Measurements from ENCODE around the gene GAD1. TPM values are rescaled to one million over a fixed set of nuclear protein-coding genes. Genes with fewer than 3 reads are reported as not detected.

Gene GAD1
- total RNA-seq, 4 donors from 2014 or later = 1.2 TPM; not detected in 3

- no peak for DNase-seq (ENCODE audit: low spot score in 2 of 2)
- Histone ChIP-seq H3K36me3 (no peaks in the 10 kb centered on the region), H3K27me3 (no peaks in the 10 kb centered on the region), H3K4me3 (no peak overlapping the region), H3K27ac (no peak overlapping the region), H3K9me3 (no peaks in the 10 kb centered on the region), H3K4me1 (no peaks in the 10 kb centered on the region)
- no peak for TF ChIP-seq POLR2A (IDR thresholded peaks at IDR 0.05)
- TF ChIP-seq CTCF (IDR thresholded peaks at IDR 0.05) = no peak
- TF ChIP-seq EP300 (IDR thresholded peaks at IDR 0.05) = no peak
- 92 to 100% methylated on average over 1 of the region's 1 CpG for WGBS, 2 donors
Observed at GRCh38 chr2:170856066-170856465, 39.4 kb downstream of the GAD1 start.

GRCh38 chr2:170862286-170862902 is 45.7 kb downstream of the GAD1 start:
- no peak for TF ChIP-seq POLR2A (IDR thresholded peaks at IDR 0.05)
- no peak for TF ChIP-seq CTCF (IDR thresholded peaks at IDR 0.05)
- TF ChIP-seq EP300 (IDR thresholded peaks at IDR 0.05) = no peak
- H3K4me1 ChIP-seq = no peaks in the 10 kb centered on the region
- no peaks in the 10 kb centered on the region for H3K27me3 ChIP-seq
- DNase-seq (ENCODE audit: low spot score in 2 of 2) = no peak
- no peak overlapping the region for H3K27ac ChIP-seq
- H3K4me3 ChIP-seq = no peak overlapping the region
- H3K36me3 ChIP-seq = no peaks in the 10 kb centered on the region
- H3K9me3 ChIP-seq = no peaks in the 10 kb centered on the region
- WGBS, 2 donors = 61 to 64% methylated on average over 7 of the region's 7 CpGs

- no peaks in the 10 kb centered on the region for H3K27me3 ChIP-seq
- no peak for DNase-seq (ENCODE audit: low spot score in 2 of 2)
- no peaks in the 10 kb centered on the region for H3K9me3 ChIP-seq
- no peak for TF ChIP-seq POLR2A (IDR thresholded peaks at IDR 0.05)
- no peak for TF ChIP-seq EP300 (IDR thresholded peaks at IDR 0.05)
- no peak for TF ChIP-seq CTCF (IDR thresholded peaks at IDR 0.05)
- WGBS, 2 donors = 91 to 95% methylated on average over 4 of the region's 4 CpGs
- no peaks in the 10 kb centered on the region for H3K4me1 ChIP-seq
- H3K36me3 ChIP-seq = no peaks in the 10 kb centered on the region
- H3K27ac ChIP-seq = no peak overlapping the region
- no peak overlapping the region for H3K4me3 ChIP-seq
Observed at GRCh38 chr2:170863087-170863486, 46.4 kb downstream of the GAD1 start.

GRCh38 chr2:170869036-170869435 is 52.3 kb downstream of the GAD1 start:
- Histone ChIP-seq H3K36me3 (no peaks in the 10 kb centered on the region), H3K9me3 (no peaks in the 10 kb centered on the region), H3K4me1 (peaks cover 0 to 9% (median 3%) of the 10 kb centered on the region in 4 donors), H3K4me3 (no peak overlapping the region), H3K27ac (no peak overlapping the region), H3K27me3 (no peaks in the 10 kb centered on the region)
- WGBS, 2 donors = 37 to 59% methylated on average over 1 of the region's 1 CpG
- no peak for DNase-seq (ENCODE audit: low spot score in 2 of 2)
- TF ChIP-seq POLR2A (IDR thresholded peaks at IDR 0.05) (no peak), CTCF (IDR thresholded peaks at IDR 0.05) (no peak), EP300 (IDR thresholded peaks at IDR 0.05) (no peak)

- WGBS, 2 donors = 86 to 92% methylated on average over 4 of the region's 4 CpGs
- no peak overlapping the region for H3K27ac ChIP-seq
- no peaks in the 10 kb centered on the region for H3K36me3 ChIP-seq
Observed at GRCh38 chr2:170869461-170869860, 52.8 kb downstream of the GAD1 start.

More at GRCh38 chr2:170869461-170869860, 52.8 kb downstream of the GAD1 start:
- H3K27me3 ChIP-seq = no peaks in the 10 kb centered on the region
- peaks cover 0 to 9% (median 3%) of the 10 kb centered on the region in 4 donors for H3K4me1 ChIP-seq
- no peak for DNase-seq (ENCODE audit: low spot score in 2 of 2)
- no peaks in the 10 kb centered on the region for H3K9me3 ChIP-seq
- TF ChIP-seq EP300 (IDR thresholded peaks at IDR 0.05) (no peak), CTCF (IDR thresholded peaks at IDR 0.05) (no peak), POLR2A (IDR thresholded peaks at IDR 0.05) (no peak)
- no peak overlapping the region for H3K4me3 ChIP-seq

Measured in tibial nerve (tissue), 4 donors.